Parietal lobe (tissue), 2 donors: ENCODE results near the gene ZNF484. TPM values are rescaled to one million over a fixed set of nuclear protein-coding genes. Genes with fewer than 3 reads are reported as not detected.

Experiments used
- small RNA-seq: library from RNA; depleted of rRNA; stranded (forward); fragments of <200 nt; gene quantifications from one replicate; pipeline ENCODE3, GENCODE V24; 2014; ENCODE audit warnings: low replicate concordance
- total RNA-seq: library from RNA; depleted of rRNA; stranded (reverse); fragments of >200 nt; gene quantifications from one replicate; pipeline ENCODE4 v1.2.3, GENCODE V29; 2014

ZNF484 gene
- 85.4 TPM for total RNA-seq

DNA sequence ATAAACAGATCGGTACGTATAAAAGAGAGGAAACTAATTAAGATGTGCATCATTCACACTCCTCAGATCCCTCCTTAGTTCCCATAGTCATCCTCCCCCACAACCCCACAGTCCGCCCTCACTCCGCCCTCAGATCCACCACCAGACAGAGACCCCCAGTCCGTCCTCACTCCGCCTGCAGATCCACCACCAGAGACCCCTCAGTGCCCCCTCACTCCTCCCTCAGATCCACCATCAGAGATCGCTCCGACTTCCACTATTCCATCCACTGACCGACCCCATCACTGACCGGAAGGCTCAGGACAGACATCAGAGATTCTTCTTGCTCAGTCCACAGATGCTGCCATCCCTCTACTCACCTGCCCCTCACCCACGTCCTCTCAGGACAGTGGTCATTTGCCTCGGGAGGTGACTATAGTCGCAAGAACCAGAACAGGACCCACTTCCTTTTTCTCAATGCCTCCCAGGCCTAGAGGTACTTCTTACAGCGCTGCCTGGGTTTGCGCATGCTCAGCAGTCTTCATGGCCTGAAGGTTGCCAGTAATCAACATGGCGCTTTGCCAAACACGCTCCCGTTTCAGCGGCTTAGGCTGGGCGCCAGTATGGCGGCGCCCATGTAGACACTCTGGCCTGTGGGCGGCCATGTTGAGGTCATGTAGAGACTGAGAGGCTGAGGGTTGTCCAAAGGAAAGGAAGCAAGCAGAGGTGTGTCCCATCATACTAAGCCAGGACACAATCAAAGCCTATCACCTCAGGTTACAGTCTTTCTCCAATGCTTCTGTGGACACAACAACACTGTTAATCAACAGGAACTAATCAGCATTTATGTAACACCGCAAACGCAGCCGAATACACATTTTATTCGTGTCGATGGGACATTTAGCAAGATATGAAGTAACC is at the start of gene ZNF484:
Gene ZNF484 (minus strand): TSS at position 508 of the 900 bp plus-strand sequence. CDS start 3,009 bp downstream, outside the sequence.

Small RNAs within 50 kb of the gene (small RNA-seq; reads per million reads assigned to genes)
- gene RNU6-714P, result not detected

Other genes with a start within 250 kb of the ZNF484 start
- gene IPPK, start 207.9 kb downstream of the ZNF484 start, total RNA-seq, result 17.8 TPM
- 42.6 TPM for gene BICD2, start 113.2 kb downstream of the ZNF484 start, total RNA-seq
- gene FGD3, start 69.5 kb upstream of the ZNF484 start, total RNA-seq, result 32.2 TPM
- gene SUSD3, start 180.7 kb upstream of the ZNF484 start, total RNA-seq, result 1.3 TPM
- gene CARD19, start 218.2 kb upstream of the ZNF484 start, total RNA-seq, result 17.5 TPM